ENCODE measurements around the gene SLC25A30.

The SLC25A30 gene

DNA sequence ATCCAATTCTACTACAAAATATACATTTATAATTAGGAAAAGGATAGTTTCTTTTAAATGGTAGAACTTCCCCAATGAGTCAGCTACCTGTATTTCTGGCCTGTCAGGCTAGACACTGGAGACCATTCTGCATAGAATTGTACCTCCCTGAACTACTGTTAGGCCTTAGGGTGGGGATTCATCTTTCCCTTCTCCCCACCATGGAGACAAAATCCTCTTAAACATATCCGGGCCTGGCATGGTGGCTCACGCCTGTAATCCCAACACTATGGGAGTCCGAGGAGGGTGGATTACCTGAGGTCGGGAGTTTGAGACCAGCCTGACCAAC lies 52.7 kb downstream of the SLC25A30 start:
- Histone ChIP-seq H3K79me2 (ENCODE audit: low read length) (no peaks in the 10 kb centered on the region), H4K20me1 (ENCODE audit: insufficient read depth, low read length) (no peaks in the 10 kb centered on the region), H3K9me3 (ENCODE audit: insufficient read depth, low read length) (peaks cover 7% of the 10 kb centered on the region), H3K4me1 (ENCODE audit: low read length) (peaks cover 21% of the 10 kb centered on the region), H3K9ac (ENCODE audit: low read length) (no peak overlapping the region), H3K4me2 (ENCODE audit: low read length) (no peak overlapping the region), H3K27me3 (ENCODE audit: low read depth, low read length) (no peaks in the 10 kb centered on the region), H3K27ac (ENCODE audit: low read length) (no peak overlapping the region), H3K4me3 (ENCODE audit: low read length) (no peak overlapping the region), H3K36me3 (replicated peaks; ENCODE audit: low read depth, low read length) (peaks cover 18% of the 10 kb centered on the region), H2AFZ (ENCODE audit: low read depth, low read length) (no peak overlapping the region)
- TF ChIP-seq, protein P1, sequence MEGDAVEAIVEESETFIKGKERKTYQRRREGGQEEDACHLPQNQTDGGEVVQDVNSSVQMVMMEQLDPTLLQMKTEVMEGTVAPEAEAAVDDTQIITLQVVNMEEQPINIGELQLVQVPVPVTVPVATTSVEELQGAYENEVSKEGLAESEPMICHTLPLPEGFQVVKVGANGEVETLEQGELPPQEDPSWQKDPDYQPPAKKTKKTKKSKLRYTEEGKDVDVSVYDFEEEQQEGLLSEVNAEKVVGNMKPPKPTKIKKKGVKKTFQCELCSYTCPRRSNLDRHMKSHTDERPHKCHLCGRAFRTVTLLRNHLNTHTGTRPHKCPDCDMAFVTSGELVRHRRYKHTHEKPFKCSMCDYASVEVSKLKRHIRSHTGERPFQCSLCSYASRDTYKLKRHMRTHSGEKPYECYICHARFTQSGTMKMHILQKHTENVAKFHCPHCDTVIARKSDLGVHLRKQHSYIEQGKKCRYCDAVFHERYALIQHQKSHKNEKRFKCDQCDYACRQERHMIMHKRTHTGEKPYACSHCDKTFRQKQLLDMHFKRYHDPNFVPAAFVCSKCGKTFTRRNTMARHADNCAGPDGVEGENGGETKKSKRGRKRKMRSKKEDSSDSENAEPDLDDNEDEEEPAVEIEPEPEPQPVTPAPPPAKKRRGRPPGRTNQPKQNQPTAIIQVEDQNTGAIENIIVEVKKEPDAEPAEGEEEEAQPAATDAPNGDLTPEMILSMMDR (IDR thresholded peaks at IDR 0.05; ENCODE audit: low read depth, low read length), result no peak
- TF ChIP-seq EZH2phosphoT487 (IDR thresholded peaks at IDR 0.05; ENCODE audit: low read depth), result no peak

DNA sequence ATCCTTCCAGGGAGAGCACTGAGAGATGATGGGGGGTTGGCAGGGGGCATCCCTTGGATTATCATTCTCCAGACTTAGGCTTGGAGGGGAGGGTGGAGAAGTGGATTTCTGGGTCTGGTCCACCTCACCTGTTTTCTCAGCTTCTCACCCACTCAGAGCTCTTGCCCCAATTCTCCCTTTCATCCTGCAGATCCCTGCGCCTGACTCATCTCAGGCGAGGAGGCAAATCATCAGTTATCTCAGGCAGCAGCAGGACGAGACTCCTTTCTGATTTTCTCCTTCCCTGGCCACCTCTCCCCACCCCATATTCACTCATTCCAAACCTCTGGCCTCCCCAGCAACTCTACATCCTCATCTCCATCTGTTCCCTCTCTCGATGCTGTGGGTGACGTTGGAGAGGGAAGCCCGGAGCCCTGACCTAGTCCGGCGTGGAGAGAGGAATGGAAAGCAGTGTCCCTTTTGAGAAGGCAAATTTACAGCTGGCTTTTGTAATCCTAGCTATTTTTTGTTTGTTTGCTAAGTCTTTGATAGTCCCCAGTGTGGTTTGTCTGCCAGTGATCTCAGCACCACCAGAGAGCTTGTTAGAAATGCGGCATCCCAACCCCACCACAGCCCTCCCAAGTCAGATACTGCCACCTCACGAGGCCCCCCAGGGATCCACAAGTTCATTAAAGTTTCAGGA lies 53.2 kb downstream of the SLC25A30 start:
- no peak overlapping the region for H3K9ac ChIP-seq (ENCODE audit: low read length)
- no peaks in the 10 kb centered on the region for H4K20me1 ChIP-seq (ENCODE audit: insufficient read depth, low read length)
- no peak overlapping the region for H3K4me3 ChIP-seq (ENCODE audit: low read length)
- no peak overlapping the region for H3K27ac ChIP-seq (ENCODE audit: low read length)
- peaks cover 18% of the 10 kb centered on the region for H3K36me3 ChIP-seq (replicated peaks; ENCODE audit: low read depth, low read length)
- H3K9me3 ChIP-seq (ENCODE audit: insufficient read depth, low read length), result peaks cover 7% of the 10 kb centered on the region
- no peaks in the 10 kb centered on the region for H3K79me2 ChIP-seq (ENCODE audit: low read length)
- TF ChIP-seq EZH2phosphoT487 (IDR thresholded peaks at IDR 0.05; ENCODE audit: low read depth), result no peak
- TF ChIP-seq, protein P1 (IDR thresholded peaks at IDR 0.05; ENCODE audit: low read depth, low read length), result no peak
- no peak overlapping the region for H3K4me2 ChIP-seq (ENCODE audit: low read length)
- H2AFZ ChIP-seq (ENCODE audit: low read depth, low read length), result no peak overlapping the region
- no peaks in the 10 kb centered on the region for H3K27me3 ChIP-seq (ENCODE audit: low read depth, low read length)
- H3K4me1 ChIP-seq (ENCODE audit: low read length), result peaks cover 21% of the 10 kb centered on the region

- Histone ChIP-seq H3K27me3 (ENCODE audit: low read depth, low read length) (no peaks in the 10 kb centered on the region), H3K4me2 (ENCODE audit: low read length) (no peak overlapping the region), H3K4me3 (ENCODE audit: low read length) (no peak overlapping the region), H4K20me1 (ENCODE audit: insufficient read depth, low read length) (no peaks in the 10 kb centered on the region), H3K27ac (ENCODE audit: low read length) (no peak overlapping the region), H2AFZ (ENCODE audit: low read depth, low read length) (no peak overlapping the region), H3K4me1 (ENCODE audit: low read length) (peaks cover 13% of the 10 kb centered on the region), H3K36me3 (replicated peaks; ENCODE audit: low read depth, low read length) (peaks cover 18% of the 10 kb centered on the region), H3K9ac (ENCODE audit: low read length) (no peak overlapping the region), H3K79me2 (ENCODE audit: low read length) (no peaks in the 10 kb centered on the region), H3K9me3 (ENCODE audit: insufficient read depth, low read length) (peaks cover 7% of the 10 kb centered on the region)
- TF ChIP-seq, protein P1 (IDR thresholded peaks at IDR 0.05; ENCODE audit: low read depth, low read length), result peak; percentile 15; the same call in 1 of the 2 replicates
- TF ChIP-seq EZH2phosphoT487 (IDR thresholded peaks at IDR 0.05; ENCODE audit: low read depth), result no peak
These were observed 55.2 kb downstream of the SLC25A30 start for GRCh38 chr13:45362939-45363338.

DNA sequence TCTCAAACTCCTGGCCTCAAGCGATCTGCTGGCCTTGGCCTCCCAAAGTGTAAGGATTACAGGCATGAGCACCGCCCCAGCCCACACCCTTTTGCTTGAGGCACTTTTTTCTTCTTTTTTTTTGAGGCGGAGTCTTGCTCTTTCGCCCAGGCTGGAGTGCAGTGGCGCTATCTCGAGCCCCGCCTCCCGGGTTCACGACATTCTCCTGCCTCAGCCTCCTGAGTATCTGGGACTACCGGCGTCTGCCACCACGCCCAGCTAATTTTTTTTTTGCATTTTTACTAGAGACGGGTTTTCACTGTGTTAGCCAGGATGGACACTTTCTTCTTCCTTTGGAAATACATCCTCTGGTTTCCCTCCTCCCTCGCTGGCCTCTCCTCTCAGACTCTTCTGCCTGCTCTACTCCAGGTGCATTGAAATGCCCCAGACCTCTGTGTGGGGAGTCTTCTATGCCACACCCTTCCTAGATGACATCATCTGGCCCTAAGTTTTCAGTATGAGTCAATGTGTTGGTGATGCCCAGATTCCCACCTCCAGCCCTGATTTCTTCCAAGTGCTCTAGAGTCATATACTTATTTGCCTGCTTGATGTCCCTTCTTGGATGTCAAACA lies 56.5 kb downstream of the SLC25A30 start:
- Histone ChIP-seq H3K27ac (ENCODE audit: low read length) (no peak overlapping the region), H3K4me1 (ENCODE audit: low read length) (peaks cover under 1% of the 10 kb centered on the region; the same call in 1 of the 2 replicates), H3K36me3 (replicated peaks; ENCODE audit: low read depth, low read length) (peaks cover 20% of the 10 kb centered on the region), H3K9ac (ENCODE audit: low read length) (no peak overlapping the region), H2AFZ (ENCODE audit: low read depth, low read length) (no peak overlapping the region), H3K4me3 (ENCODE audit: low read length) (no peak overlapping the region), H4K20me1 (ENCODE audit: insufficient read depth, low read length) (no peaks in the 10 kb centered on the region), H3K4me2 (ENCODE audit: low read length) (no peak overlapping the region), H3K9me3 (ENCODE audit: insufficient read depth, low read length) (peaks cover 7% of the 10 kb centered on the region), H3K27me3 (ENCODE audit: low read depth, low read length) (no peaks in the 10 kb centered on the region), H3K79me2 (ENCODE audit: low read length) (no peaks in the 10 kb centered on the region)
- TF ChIP-seq EZH2phosphoT487 (IDR thresholded peaks at IDR 0.05; ENCODE audit: low read depth), result no peak
- TF ChIP-seq, protein P1 (IDR thresholded peaks at IDR 0.05; ENCODE audit: low read depth, low read length), result no peak
